ENCODE measurements around the gene ATP6V0A4.

Gene ATP6V0A4

GRCh38 chr7:138684340-138684739, 113.7 kb downstream of the ATP6V0A4 start:
- Histone ChIP-seq H3K27ac (no peak overlapping the region), H2AFZ (ENCODE audit: low read depth) (no peak overlapping the region), H3K4me3 (IDR thresholded peaks at IDR 0.05; ENCODE audit: insufficient read depth, low read depth, low read length) (no peak overlapping the region), H3K4me2 (no peak overlapping the region), H3K4me1 (ENCODE audit: low read depth, poor library complexity, severe bottlenecking) (no peaks in the 10 kb centered on the region), H4K20me1 (ENCODE audit: insufficient read depth) (no peaks in the 10 kb centered on the region), H3K27me3 (ENCODE audit: insufficient read depth, low read depth) (no peaks in the 10 kb centered on the region), H3K36me3 (ENCODE audit: insufficient read depth) (no peaks in the 10 kb centered on the region), H3K9ac (no peak overlapping the region), H3K79me2 (ENCODE audit: insufficient read depth, low read depth) (no peaks in the 10 kb centered on the region)
- no peak for TF ChIP-seq CTCF (conservative IDR thresholded peaks at IDR 0.05; ENCODE audit: low read depth, low read length)

GRCh38 chr7:138679793-138680192, 118.2 kb downstream of the ATP6V0A4 start:
- Histone ChIP-seq H3K4me2 (no peak overlapping the region), H3K79me2 (ENCODE audit: insufficient read depth, low read depth) (no peaks in the 10 kb centered on the region)
- no peak for TF ChIP-seq CTCF (conservative IDR thresholded peaks at IDR 0.05; ENCODE audit: low read depth, low read length)

GRCh38 chr7:138670594-138670993, 127.4 kb downstream of the ATP6V0A4 start:
- Histone ChIP-seq H3K4me2 (no peak overlapping the region), H3K9ac (no peak overlapping the region), H4K20me1 (ENCODE audit: insufficient read depth) (no peaks in the 10 kb centered on the region), H3K79me2 (ENCODE audit: insufficient read depth, low read depth) (no peaks in the 10 kb centered on the region), H3K4me3 (IDR thresholded peaks at IDR 0.05; ENCODE audit: insufficient read depth, low read depth, low read length) (no peak overlapping the region), H3K27me3 (ENCODE audit: insufficient read depth, low read depth) (no peaks in the 10 kb centered on the region), H3K36me3 (ENCODE audit: insufficient read depth) (no peaks in the 10 kb centered on the region), H2AFZ (ENCODE audit: low read depth) (no peak overlapping the region), H3K4me1 (ENCODE audit: low read depth, poor library complexity, severe bottlenecking) (no peaks in the 10 kb centered on the region), H3K27ac (no peak overlapping the region)
- no peak for TF ChIP-seq CTCF (conservative IDR thresholded peaks at IDR 0.05; ENCODE audit: low read depth, low read length)

More at GRCh38 chr7:138679793-138680192, 118.2 kb downstream of the ATP6V0A4 start:
- Histone ChIP-seq H2AFZ (ENCODE audit: low read depth) (no peak overlapping the region), H3K4me1 (ENCODE audit: low read depth, poor library complexity, severe bottlenecking) (no peaks in the 10 kb centered on the region), H4K20me1 (ENCODE audit: insufficient read depth) (no peaks in the 10 kb centered on the region), H3K4me3 (IDR thresholded peaks at IDR 0.05; ENCODE audit: insufficient read depth, low read depth, low read length) (no peak overlapping the region), H3K27me3 (ENCODE audit: insufficient read depth, low read depth) (no peaks in the 10 kb centered on the region), H3K36me3 (ENCODE audit: insufficient read depth) (no peaks in the 10 kb centered on the region), H3K9ac (no peak overlapping the region), H3K27ac (no peak overlapping the region)

- H3K27me3 ChIP-seq (ENCODE audit: insufficient read depth, low read depth) = no peaks in the 10 kb centered on the region
- no peak overlapping the region for H3K27ac ChIP-seq
- H3K4me3 ChIP-seq (IDR thresholded peaks at IDR 0.05; ENCODE audit: insufficient read depth, low read depth, low read length) = no peak overlapping the region
- H4K20me1 ChIP-seq (ENCODE audit: insufficient read depth) = no peaks in the 10 kb centered on the region
- H2AFZ ChIP-seq (ENCODE audit: low read depth) = no peak overlapping the region
- no peak overlapping the region for H3K4me2 ChIP-seq
- TF ChIP-seq CTCF (conservative IDR thresholded peaks at IDR 0.05; ENCODE audit: low read depth, low read length) = no peak
- H3K9ac ChIP-seq = no peak overlapping the region
- H3K79me2 ChIP-seq (ENCODE audit: insufficient read depth, low read depth) = no peaks in the 10 kb centered on the region
- H3K36me3 ChIP-seq (ENCODE audit: insufficient read depth) = no peaks in the 10 kb centered on the region
- no peaks in the 10 kb centered on the region for H3K4me1 ChIP-seq (ENCODE audit: low read depth, poor library complexity, severe bottlenecking)
These were observed 128.6 kb downstream of the ATP6V0A4 start for GRCh38 chr7:138669364-138669763.
